NCI-H128 (cell line): ENCODE measurements around the gene WDR7.

Source experiments
- DNase-seq: peaks from one replicate; lab custom pipeline; 2025; ENCODE audit not compliant: unreplicated experiment; lab: John Stamatoyannopoulos, UW

WDR7 gene

DNA sequence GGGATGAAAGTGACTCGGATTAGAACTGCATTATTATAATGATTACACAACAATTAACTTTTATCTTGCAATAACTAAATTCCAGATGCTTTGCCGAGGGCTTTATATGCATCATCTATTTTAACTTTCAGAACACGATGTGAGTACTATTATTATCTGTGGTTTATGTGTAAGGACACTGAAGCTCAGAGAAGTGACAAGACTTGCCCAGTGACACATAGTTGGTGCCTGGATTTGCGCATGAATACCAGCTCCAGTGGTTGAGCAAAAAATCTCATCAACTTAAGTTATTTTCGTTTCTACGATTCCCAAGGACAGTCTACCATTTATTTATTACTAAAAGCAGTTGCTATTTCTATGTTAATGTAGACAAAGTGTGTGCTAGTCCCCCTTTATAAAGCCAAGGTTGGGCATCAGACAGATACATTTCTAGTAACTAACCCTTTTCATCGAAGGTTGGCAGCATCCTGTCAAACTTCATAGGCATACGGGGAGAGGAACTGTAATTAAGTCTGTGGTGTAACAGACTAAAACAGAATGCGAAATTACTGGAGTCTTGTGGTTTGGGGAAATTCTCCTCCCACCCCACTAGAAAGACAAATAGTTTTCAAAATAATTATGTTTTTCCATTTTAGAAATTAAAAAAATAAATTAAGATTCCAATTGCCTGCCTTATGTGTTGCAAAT is 422.5 kb downstream of the WDR7 start:
- DNase-seq, result no peak

DNA sequence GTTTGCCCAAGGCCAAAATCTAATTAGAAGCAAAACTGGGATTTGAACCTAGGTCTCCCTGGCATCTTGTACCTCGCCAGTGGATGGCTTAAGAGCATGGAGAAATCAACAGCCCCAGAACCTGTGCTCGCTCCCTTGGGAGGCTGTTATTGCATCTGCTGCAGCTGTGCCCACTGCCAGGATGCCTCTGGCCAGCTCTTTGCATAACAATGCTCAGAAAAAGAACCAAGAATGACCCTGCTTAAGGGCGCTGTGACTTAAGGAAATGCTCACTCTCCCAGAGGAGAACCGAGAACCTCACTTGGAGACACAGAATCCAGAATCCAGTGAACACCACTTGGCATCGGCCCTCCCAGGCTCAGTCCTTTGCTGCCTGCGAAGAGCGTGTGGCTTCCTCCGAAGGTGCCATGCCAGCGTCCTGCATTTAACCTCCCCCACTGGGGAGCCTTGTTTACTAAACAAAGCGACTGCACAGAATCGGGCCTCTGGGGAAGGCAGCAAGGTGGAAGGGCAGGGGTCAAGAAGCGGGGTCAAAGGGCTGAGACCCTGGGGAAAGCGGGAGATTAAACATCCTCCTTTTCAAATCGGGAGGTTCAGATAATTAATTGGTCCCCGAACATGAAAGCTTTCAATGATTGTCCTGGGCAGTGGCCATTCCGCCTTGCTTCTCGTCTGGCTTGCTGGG is 424.7 kb downstream of the WDR7 start:
- no peak for DNase-seq

DNA sequence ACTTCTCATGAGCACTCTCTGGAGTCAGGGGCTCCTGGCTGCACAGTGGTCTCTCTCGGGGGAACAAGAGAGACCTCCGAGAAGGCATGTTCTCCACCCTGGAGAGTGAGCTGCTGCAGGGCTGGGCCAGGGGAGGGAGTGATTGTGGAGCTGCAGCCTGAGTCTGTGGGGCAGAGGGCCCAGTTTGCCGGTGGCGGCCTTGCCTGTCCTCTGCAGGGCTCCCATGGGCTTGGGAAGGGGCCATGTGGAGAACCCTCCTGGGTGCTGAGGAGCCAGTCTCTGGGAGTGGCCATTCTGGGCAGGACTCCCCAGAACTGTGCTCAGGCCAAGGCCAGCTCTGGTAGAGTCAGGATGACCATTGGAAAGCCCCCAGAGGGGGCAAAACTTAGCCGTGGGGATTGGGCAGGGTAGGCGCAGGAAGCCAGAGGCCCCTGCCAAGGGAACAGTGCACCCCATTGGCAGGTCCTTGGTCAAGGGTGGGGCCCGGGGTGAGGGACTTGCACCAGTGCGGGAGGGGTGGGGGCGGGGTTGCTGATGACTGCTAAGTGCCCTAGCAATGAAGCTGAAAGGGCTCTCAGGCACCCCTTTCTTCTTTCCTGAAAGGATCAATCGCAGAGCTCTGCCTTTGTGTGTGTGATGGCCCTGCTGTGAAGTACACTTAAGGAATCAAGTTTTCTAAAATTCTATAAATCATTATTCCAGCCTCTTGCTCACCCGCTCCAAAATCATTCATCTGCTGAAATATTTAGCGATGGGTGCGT is 426.0 kb downstream of the WDR7 start:
- DNase-seq, result no peak

DNA sequence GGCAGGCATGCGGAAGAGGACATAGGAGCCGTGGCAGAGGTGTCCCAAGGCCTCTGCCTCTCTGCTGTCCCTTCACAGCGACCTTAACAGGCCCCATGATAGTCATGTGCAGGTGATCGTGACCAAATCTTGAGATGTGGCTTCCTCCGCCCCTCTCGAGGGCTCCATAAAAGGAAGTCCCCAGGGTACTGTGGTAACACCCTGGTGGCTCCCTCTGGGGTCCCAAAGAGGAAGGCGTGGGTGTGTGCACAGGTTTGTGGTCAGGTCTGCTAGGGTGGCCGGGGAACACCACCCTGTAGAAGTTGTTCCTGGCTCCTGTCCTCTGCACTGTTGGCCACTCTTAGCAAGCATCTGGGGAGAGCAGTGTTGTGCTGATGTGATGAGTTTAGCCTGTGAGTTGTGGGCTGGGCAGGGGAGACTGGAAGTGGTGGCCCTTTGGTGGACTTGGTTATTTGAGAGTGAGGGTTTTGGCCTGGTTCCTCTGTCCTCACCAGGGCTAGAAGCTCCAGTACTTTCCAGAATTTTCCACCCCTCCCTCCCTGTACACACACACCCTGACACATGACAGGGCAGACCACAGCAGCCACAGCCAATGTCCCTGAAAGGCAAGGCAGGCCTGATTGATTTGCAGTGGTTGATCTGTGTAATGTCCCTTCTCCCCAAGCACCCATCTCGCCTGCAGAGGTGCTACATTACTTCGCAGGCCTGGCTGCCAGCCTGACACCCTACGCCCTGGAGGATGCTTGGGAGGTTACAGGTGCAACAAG is 426.8 kb downstream of the WDR7 start:
- no peak for DNase-seq

DNA sequence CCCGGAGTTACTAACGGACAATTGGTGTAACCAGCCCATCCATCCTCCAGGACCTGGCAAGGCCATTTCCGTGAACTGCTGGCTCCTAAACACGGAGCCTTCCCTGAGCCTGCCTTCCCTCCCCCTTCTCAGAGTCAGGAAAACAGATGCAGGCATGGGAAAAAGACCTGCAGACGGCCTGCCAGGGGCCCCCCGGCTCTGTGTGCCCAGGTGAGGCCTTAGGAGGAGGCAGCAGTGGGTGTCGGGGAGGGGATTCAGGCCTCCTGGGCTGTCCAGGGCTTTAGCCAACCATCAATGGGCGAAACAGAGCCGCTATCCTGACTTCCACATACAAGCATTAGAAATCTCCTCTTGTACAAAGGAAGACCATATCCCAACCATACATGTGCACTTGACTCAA is 427.5 kb downstream of the WDR7 start:
- DNase-seq, result no peak

- DNase-seq, result no peak
Observed at GRCh38 chr18:57080479-57080878, 429.3 kb downstream of the WDR7 start.

DNA sequence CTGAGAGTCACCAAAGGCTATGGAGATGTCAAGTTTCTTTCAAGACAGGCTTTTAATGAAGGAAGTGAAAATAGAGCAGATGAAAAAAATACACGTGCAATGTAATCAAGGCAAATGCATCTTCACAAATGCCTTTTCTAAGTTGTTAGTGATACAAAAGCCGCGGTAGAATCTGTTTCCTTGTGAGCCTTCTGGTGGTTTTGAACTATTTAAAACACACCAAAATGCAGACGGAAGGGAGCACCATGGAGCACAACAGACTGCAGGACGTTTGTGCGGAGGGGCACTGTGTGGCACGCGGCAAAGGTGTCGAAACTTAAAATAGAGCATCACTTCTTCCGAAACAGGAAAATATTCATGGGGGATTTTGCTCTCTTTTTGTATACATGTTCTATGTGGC is 430.7 kb downstream of the WDR7 start:
- no peak for DNase-seq

- DNase-seq, result no peak
Observed at GRCh38 chr18:57083485-57083884, 432.3 kb downstream of the WDR7 start.

- no peak for DNase-seq
Observed at GRCh38 chr18:57084331-57085271, 433.4 kb downstream of the WDR7 start.

GRCh38 chr18:57085371-57085770 is 434.2 kb downstream of the WDR7 start:
- no peak for DNase-seq

DNA sequence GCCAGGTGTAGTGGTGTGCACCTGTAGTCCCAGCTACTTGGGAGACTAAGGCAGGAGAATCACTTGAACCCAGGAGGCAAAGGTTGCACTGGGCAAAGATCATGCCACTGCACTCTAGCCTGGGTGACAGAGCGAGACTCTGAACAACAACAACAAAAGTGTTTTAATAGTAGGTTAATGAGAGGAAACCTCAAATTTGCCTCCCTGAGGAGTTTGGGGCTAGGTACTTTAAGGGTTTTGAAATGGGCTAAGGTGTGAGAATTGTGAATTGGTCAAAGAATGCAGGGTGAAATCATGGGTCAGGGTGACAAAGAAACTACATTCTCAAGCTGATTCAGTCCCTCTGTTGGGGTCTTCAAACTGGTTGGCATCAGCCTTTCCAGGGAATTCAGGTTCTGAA is 435.0 kb downstream of the WDR7 start:
- DNase-seq, result no peak
